T-helper 1 cell treated with Interleukin-12 subunit alpha and Interleukin-12 subunit beta and Interleukin-4 antibody, amounts not matched to agents 30 ng/mL and 1 ng/mL, for 36 hours (primary cell): ENCODE results near the gene ETV7. TPM values are rescaled to one million over a fixed set of nuclear protein-coding genes. Genes with fewer than 3 reads are reported as not detected.
"Not testable (repeated sequence)": the region's sequence is repeated elsewhere in the genome, so short reads cannot be mapped to it uniquely, and the experiment has no call there.

Experiments used
- intact Hi-C: fragments of 100-400 bp; cut with micrococcal nuclease; formaldehyde crosslinking; loops from one replicate; pipeline ENCODE4 v1.15.1; 2024
- total RNA-seq: library from RNA; stranded (reverse); gene quantifications from 2 replicates; pipeline ENCODE4 v1.2.3, GENCODE V29; 2022

Gene ETV7
- total RNA-seq, 1 donor from 2014 or later, result 10.0 TPM

GRCh38 chr6:36343109-36343680 is 44.3 kb downstream of the ETV7 start:
- intact Hi-C loops, result no loop called here

GRCh38 chr6:36340618-36341454 is 46.6 kb downstream of the ETV7 start:
- intact Hi-C loops, result loop anchor here (1.0 kb wide), 2 partner anchors 19 to 39 kb away; no protein-coding TSS in a partner anchor

- intact Hi-C loops, result no loop called here
Measured at GRCh38 chr6:36340306-36340617, 47.2 kb downstream of the ETV7 start.

GRCh38 chr6:36339146-36339545 is 48.3 kb downstream of the ETV7 start:
- intact Hi-C loops, result no loop called here

GRCh38 chr6:36338223-36338622 is 49.2 kb downstream of the ETV7 start:
- intact Hi-C loops, result not testable (repeated sequence)

- intact Hi-C loops, result loop anchor here (1.0 kb wide), 1 partner anchor 36 kb away; no protein-coding TSS in a partner anchor
Measured at GRCh38 chr6:36337814-36338213, 49.7 kb downstream of the ETV7 start.

- intact Hi-C loops, result loop anchor here (1.0 kb wide), 1 partner anchor 35 kb away; no protein-coding TSS in a partner anchor
Measured at GRCh38 chr6:36336779-36337241, 50.7 kb downstream of the ETV7 start, which contains the start of gene BNIP5. Gene BNIP5 (minus strand): TSS chr6:36336888. CDS start chr6:36330690, 6,198 bp downstream.

- intact Hi-C loops, result no loop called here
Measured at GRCh38 chr6:36336208-36336710, 51.2 kb downstream of the ETV7 start.

- intact Hi-C loops, result no loop called here
Measured at GRCh38 chr6:36335465-36336207, 51.8 kb downstream of the ETV7 start.

- intact Hi-C loops, result no loop called here
Measured at GRCh38 chr6:36334832-36335459, 52.5 kb downstream of the ETV7 start.

- intact Hi-C loops, result no loop called here
Measured at GRCh38 chr6:36333931-36334725, 53.3 kb downstream of the ETV7 start.

GRCh38 chr6:36333171-36333895 is 54.1 kb downstream of the ETV7 start:
- intact Hi-C loops, result no loop called here

GRCh38 chr6:36331381-36331780 is 56.1 kb downstream of the ETV7 start:
- intact Hi-C loops, result no loop called here

- intact Hi-C loops, result no loop called here
Measured at GRCh38 chr6:36330366-36330765, 57.1 kb downstream of the ETV7 start.

- intact Hi-C loops, result no loop called here
Measured at GRCh38 chr6:36329798-36330291, 57.6 kb downstream of the ETV7 start.

- intact Hi-C loops, result no loop called here
Measured at GRCh38 chr6:36328600-36328999, 58.9 kb downstream of the ETV7 start.

GRCh38 chr6:36327919-36328236 is 59.6 kb downstream of the ETV7 start:
- intact Hi-C loops, result no loop called here

GRCh38 chr6:36327226-36327918 is 60.1 kb downstream of the ETV7 start:
- intact Hi-C loops, result no loop called here

- intact Hi-C loops, result no loop called here
Measured at GRCh38 chr6:36326356-36326995, 61.0 kb downstream of the ETV7 start.
